Cardiac fibroblast (primary cell): ENCODE results near the gene ARF5.

Experiments
- DNase-seq, 2 donors: peaks; one replicate each; pipeline versions ENCODE4 v3.0.0 to v3.0.0-alpha.2; 2010; ENCODE audit warnings: low read depth in 2 of 2
- H3K4me3 ChIP-seq, 2 donors: replicated peaks in 1 of 2; 1 replicate in 1 of 2; 2 replicates in 1 of 2; pipeline ENCODE4 v1.5.1; 2011; ENCODE audit warnings: low read depth in 2 of 2, low read length in 2 of 2, mild to moderate bottlenecking in 2 of 2, moderate library complexity in 1 of 2
- CTCF ChIP-seq: IDR thresholded peaks from one replicate; pipeline ENCODE4 v1.5.1; 2011; ENCODE audit warnings: low read depth, mild to moderate bottlenecking, low read length, inconsistent platforms

ARF5 gene

GRCh38 chr7:127629268-127629854 lies 41.1 kb downstream of the ARF5 start:
- DNase-seq, result no peak
- H3K4me3 ChIP-seq, result no peak overlapping the region

GRCh38 chr7:127632276-127632910 lies 44.2 kb downstream of the ARF5 start:
- peak; percentile 52 to 62 for DNase-seq
- H3K4me3 ChIP-seq, result no peak overlapping the region
- TF ChIP-seq CTCF, result no peak

More at GRCh38 chr7:127629268-127629854, 41.1 kb downstream of the ARF5 start:
- TF ChIP-seq CTCF, result peak; percentile 45

GRCh38 chr7:127635659-127636285 lies 47.6 kb downstream of the ARF5 start:
- TF ChIP-seq CTCF, result no peak
- no peak overlapping the region for H3K4me3 ChIP-seq
- DNase-seq, result no peak

DNA sequence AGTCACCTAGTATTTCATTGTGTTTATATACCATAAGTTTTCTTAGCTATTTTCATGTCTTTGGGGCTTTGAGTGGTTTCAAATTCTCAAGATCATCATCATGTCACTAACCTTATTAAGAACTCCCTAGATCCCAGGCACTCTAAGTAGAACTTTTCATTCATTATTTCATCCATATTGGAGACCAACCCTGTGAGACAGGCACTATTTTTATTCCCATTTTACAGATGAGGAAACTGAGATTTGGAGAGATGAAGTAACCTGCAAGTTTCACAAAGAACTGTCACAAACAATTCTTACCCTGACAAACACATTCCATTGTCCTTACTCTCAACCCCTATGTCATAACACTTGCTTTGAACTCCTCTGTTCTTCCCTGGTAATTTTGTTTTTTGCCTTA lies 50.0 kb downstream of the ARF5 start:
- peak in 1 of 2 donors; percentile 27 for DNase-seq
- no peak for TF ChIP-seq CTCF
- no peak overlapping the region for H3K4me3 ChIP-seq
